GM12875 (cell line): ENCODE results near the gene CACNB1.
"Not testable (repeated sequence)": the region's sequence is repeated elsewhere in the genome, so short reads cannot be mapped to it uniquely, and the experiment has no call there.

Source experiments
- H3K4me3 ChIP-seq: one replicate; pipeline ENCODE4 v1.5.1; 2011; ENCODE audit warnings: low read depth, low read length, control low read depth
- CTCF ChIP-seq: IDR thresholded peaks from 2 replicates; pipeline ENCODE4 v1.5.1; 2011; ENCODE audit warnings: low read depth, mild to moderate bottlenecking, control low read depth, inconsistent platforms, low read length, moderate library complexity, borderline replicate concordance; ENCODE audit not compliant: insufficient read depth

CACNB1 gene

DNA sequence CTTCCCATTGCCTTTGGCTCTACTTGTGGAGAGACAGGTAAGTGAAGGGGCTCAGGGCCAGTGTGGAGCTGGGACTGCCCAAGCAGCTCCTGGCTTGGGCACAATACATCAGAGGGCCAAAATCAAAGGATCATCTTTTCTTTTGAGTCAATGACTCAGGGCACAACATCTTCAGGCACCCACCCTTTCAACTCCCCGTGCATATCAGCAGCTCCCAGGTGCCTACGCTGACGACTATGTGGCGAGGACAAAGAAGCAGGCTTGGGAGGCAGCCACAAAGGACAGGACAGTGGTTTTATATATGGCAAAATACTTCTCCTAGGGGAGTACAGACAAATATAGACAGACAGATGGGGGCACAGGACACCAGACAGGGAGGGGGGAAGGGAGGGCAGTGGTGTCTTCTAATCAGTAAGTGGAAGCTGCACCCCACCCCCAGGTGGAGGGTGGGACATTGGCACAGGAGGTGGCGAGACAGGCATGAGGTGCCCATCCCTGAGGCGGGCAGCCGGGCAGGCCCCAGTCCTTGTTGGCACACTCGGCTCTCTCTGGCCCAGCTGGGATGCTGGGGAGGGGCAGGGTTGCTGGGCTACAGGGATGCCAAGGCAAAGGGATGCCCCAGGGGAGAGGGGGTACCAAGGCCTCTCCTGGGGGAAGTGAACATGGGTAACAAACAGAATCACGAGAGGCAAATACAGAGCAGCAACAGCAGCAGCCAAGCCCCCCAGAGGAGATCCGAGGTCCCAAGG lies 23.8 kb downstream of the CACNB1 start:
- no peak overlapping the region for H3K4me3 ChIP-seq
- no peak for TF ChIP-seq CTCF

GRCh38 chr17:39173080-39173479 lies 24.4 kb downstream of the CACNB1 start:
- H3K4me3 ChIP-seq = no peak overlapping the region
- TF ChIP-seq CTCF = no peak

DNA sequence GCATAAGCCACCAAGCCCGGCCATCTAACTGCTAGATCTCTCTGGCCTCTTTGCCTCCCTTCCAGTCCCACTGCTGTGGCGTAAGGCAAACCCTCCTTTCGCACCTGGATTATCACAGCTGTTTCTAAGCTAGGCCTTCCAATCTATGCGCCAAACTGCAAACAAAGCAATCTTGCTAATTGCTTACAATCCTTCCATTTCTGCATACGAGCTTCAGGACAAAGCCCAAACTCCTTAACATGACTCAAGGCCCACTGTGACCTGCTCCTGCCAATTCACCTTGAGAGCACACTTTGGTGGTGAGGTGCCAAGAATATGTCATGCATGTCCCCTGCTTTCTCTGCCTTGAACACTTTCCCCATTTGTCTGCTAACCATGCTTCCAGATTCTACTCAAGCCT lies 25.5 kb downstream of the CACNB1 start:
- TF ChIP-seq CTCF = no peak
- H3K4me3 ChIP-seq = no peak overlapping the region

GRCh38 chr17:39170558-39170957 lies 26.9 kb downstream of the CACNB1 start:
- no peak overlapping the region for H3K4me3 ChIP-seq
- no peak for TF ChIP-seq CTCF

- TF ChIP-seq CTCF = no peak
- no peak overlapping the region for H3K4me3 ChIP-seq
These were observed 27.4 kb downstream of the CACNB1 start for GRCh38 chr17:39170109-39170508.

GRCh38 chr17:39169518-39169917 lies 28.0 kb downstream of the CACNB1 start:
- TF ChIP-seq CTCF = no peak

GRCh38 chr17:39169101-39169500 lies 28.4 kb downstream of the CACNB1 start:
- no peak overlapping the region for H3K4me3 ChIP-seq
- TF ChIP-seq CTCF = no peak

More at GRCh38 chr17:39169518-39169917, 28.0 kb downstream of the CACNB1 start:
- H3K4me3 ChIP-seq = no peak overlapping the region

GRCh38 chr17:39168503-39168902 lies 29.0 kb downstream of the CACNB1 start:
- H3K4me3 ChIP-seq = not testable (repeated sequence)
